ENCODE results near the gene NOSTRIN. TPM values are rescaled to one million over a fixed set of nuclear protein-coding genes. Genes with fewer than 3 reads are reported as not detected.
A peak's percentile ranks its signal among the peaks of the same experiment; 100 is the strongest.

The NOSTRIN gene
- total and polyA plus RNA-seq, 2 of the 8 experiments (the other 6 are each of a cell fraction or from before 2014, with no cell fraction given), result not detected

- Histone ChIP-seq H3K36me3 (ENCODE audit: control insufficient read depth in 2 of 4, insufficient read depth in 4 of 4, low read length in 3 of 4) (no peaks in the 10 kb centered on the region), H3K56ac (replicated peaks; ENCODE audit: insufficient read length, low read depth, low read length) (no peak overlapping the region), H3K4ac (replicated peaks; ENCODE audit: insufficient read length, low read depth, low read length) (no peak overlapping the region), H4K91ac (replicated peaks; ENCODE audit: insufficient read length, low read length) (peak overlapping the region; percentile 25), H3K4me2 (ENCODE audit: insufficient read depth in 1 of 2, low read depth in 2 of 2, low read length in 2 of 2) (peak overlapping the region; percentile 46 to 59), H2BK120ac (replicated peaks; ENCODE audit: low read depth, low read length) (peak overlapping the region; percentile 36), H3K18ac (ENCODE audit: extremely low read depth, low read length) (peak overlapping the region; percentile 51; the same call in 1 of the 2 replicates), H2BK5ac (ENCODE audit: low read depth, low read length) (peak overlapping the region; percentile 53; the same call in 1 of the 2 replicates), H3K79me2 (ENCODE audit: control insufficient read depth in 1 of 2, insufficient read depth in 2 of 2, low read length in 2 of 2) (no peaks in the 10 kb centered on the region), H3K4me3 (ENCODE audit: extremely low read depth in 1 of 4, insufficient read depth in 2 of 4, low read depth in 3 of 4, low read length in 4 of 4) (peak overlapping the region in 2 of 4 experiments; percentile 7 to 26; a peak in 5 of 8 replicates), H2BK15ac (ENCODE audit: low read length) (no peak overlapping the region), H4K20me1 (replicated peaks in 1 of 2; ENCODE audit: control insufficient read depth in 1 of 2, insufficient read depth in 2 of 2, low read length in 2 of 2) (no peaks in the 10 kb centered on the region), H2AK5ac (ENCODE audit: low read depth, low read length) (no peak overlapping the region), H4K8ac (ENCODE audit: extremely low read depth, insufficient read depth, low read length) (no peak overlapping the region), H3K79me1 (ENCODE audit: low read depth, low read length) (no peaks in the 10 kb centered on the region), H3K9me3 (ENCODE audit: insufficient read depth in 2 of 2, low read depth in 1 of 2, low read length in 1 of 2) (peaks cover 5 to 6% of the 10 kb centered on the region in 2 experiments; a peak in 3 of 4 replicates), H2AFZ (ENCODE audit: low read length) (peak overlapping the region; percentile 91), H2BK12ac (ENCODE audit: low read depth, low read length) (0 out of 2 replicates have a peak overlapping the region, but pooled peaks have one; percentile 32), H3K23me2 (ENCODE audit: low read depth, low read length) (no peaks in the 10 kb centered on the region), H3K14ac (ENCODE audit: insufficient read length) (no peak overlapping the region), H3K27ac (ENCODE audit: low read depth, low read length) (no peak overlapping the region), H4K5ac (ENCODE audit: insufficient read length, low read depth, low read length) (no peak overlapping the region), H3K4me1 (replicated peaks in 1 of 4; ENCODE audit: control insufficient read depth in 3 of 4, insufficient read depth in 4 of 4, low read length in 3 of 4) (peaks cover 2 to 18% (median 17%) of the 10 kb centered on the region in 4 experiments), H3K23ac (ENCODE audit: insufficient read length) (no peak overlapping the region), H3K9ac (replicated peaks in 1 of 4; ENCODE audit: extremely low read depth in 1 of 4, low read depth in 3 of 4, low read length in 3 of 4) (no peak overlapping the region), H3K27me3 (replicated peaks in 1 of 4; ENCODE audit: control insufficient read depth in 3 of 4, extremely low read depth in 1 of 4, insufficient read depth in 3 of 4, low read length in 3 of 4) (peaks cover 0 to 2% (median 0%) of the 10 kb centered on the region in 4 experiments; a peak in 1 of 7 replicates), H2BK20ac (ENCODE audit: low read length) (no peak overlapping the region; the same call in 1 of the 2 replicates)
- CTCF ChIA-PET (ENCODE audit: partially characterized antibody), result interaction anchor here (1.0 to 2.4 kb wide), 4 partner anchors 8 to 139 kb away, joined by 3 to 9 read pairs (median 5); no protein-coding TSS in a partner anchor
- POLR2A ChIA-PET (ENCODE audit: partially characterized antibody), result no interaction called here
- no peak for TF ChIP-seq CEBPB (IDR thresholded peaks at IDR 0.05; ENCODE audit: low read depth, low read length)
- no peak for TF ChIP-seq POLR2A (IDR thresholded peaks at IDR 0.05; ENCODE audit: control extremely low read depth in 1 of 2, low read depth in 2 of 2, low read length in 2 of 2)
- no peak for TF ChIP-seq EP300 (IDR thresholded peaks at IDR 0.05; ENCODE audit: borderline replicate concordance in 1 of 2, low read depth in 2 of 2, low read length in 2 of 2)
- no peak for TF ChIP-seq E2F6 (IDR thresholded peaks at IDR 0.05)
- TF ChIP-seq RBBP5 (IDR thresholded peaks at IDR 0.05; ENCODE audit: borderline replicate concordance, low read depth, low read length), result no peak
- TF ChIP-seq MAFK (IDR thresholded peaks at IDR 0.05; ENCODE audit: low read depth, low read length), result no peak
- TF ChIP-seq GABPA (IDR thresholded peaks at IDR 0.05; ENCODE audit: borderline replicate concordance, insufficient read depth, low read length), result no peak
- no peak for TF ChIP-seq ASH2L (IDR thresholded peaks at IDR 0.05; ENCODE audit: low read length)
- no peak for TF ChIP-seq SAP30 (IDR thresholded peaks at IDR 0.05; ENCODE audit: insufficient read depth, insufficient replicate concordance, low read length)
- TF ChIP-seq SRF (IDR thresholded peaks at IDR 0.05; ENCODE audit: low read depth, low read length), result no peak
- no peak for FAIRE-seq
- WGBS, 2 experiments (ENCODE audit: extremely low coverage in 1 of 2, insufficient coverage in 1 of 2, insufficient read length in 1 of 2, insufficient replicate concordance in 2 of 2, low coverage in 1 of 2, low lambda C conversion rate in 2 of 2, missing lambda C conversion rate in 1 of 2), result 27% methylated on average over 19 of the region's 21 CpGs; no CpG with 5 or more reads in 1 of the 2 experiments
- DNase-seq (ENCODE audit: low read depth in 1 of 2, low spot score in 2 of 2), result peak in 1 of 2 experiments; percentile 62
These were observed 110.5 kb downstream of the NOSTRIN start for GRCh38 chr2:168912901-168913369.

Measured in H1 (cell line).